ENCODE data around the gene FAM114A1.
"Not testable (repeated sequence)": the region's sequence is repeated elsewhere in the genome, so short reads cannot be mapped to it uniquely, and the experiment has no call there.

FAM114A1 gene

GRCh38 chr4:38902695-38903094, 35.1 kb downstream of the FAM114A1 start:
- FAIRE-seq, result peak; percentile 84
- DNase-seq (ENCODE audit: low spot score), result peak; percentile 39

GRCh38 chr4:38904090-38904666, 36.6 kb downstream of the FAM114A1 start:
- DNase-seq (ENCODE audit: low spot score) (no peak), FAIRE-seq (peak; percentile 20)

- DNase-seq (ENCODE audit: low spot score), result no peak
- no peak for FAIRE-seq
Measured at GRCh38 chr4:38904682-38905081, 37.1 kb downstream of the FAM114A1 start.

- DNase-seq (ENCODE audit: low spot score) (no peak), FAIRE-seq (no peak)
Measured at GRCh38 chr4:38905652-38906385, 38.2 kb downstream of the FAM114A1 start.

- FAIRE-seq, result no peak
- DNase-seq (ENCODE audit: low spot score), result no peak
Measured at GRCh38 chr4:38907696-38908270, 40.2 kb downstream of the FAM114A1 start.

- FAIRE-seq, result no peak
- DNase-seq (ENCODE audit: low spot score), result no peak
Measured at GRCh38 chr4:38909015-38909414, 41.4 kb downstream of the FAM114A1 start.

GRCh38 chr4:38911257-38911656, 43.7 kb downstream of the FAM114A1 start:
- FAIRE-seq (no peak), DNase-seq (ENCODE audit: low spot score) (no peak)

GRCh38 chr4:38914854-38915253, 47.2 kb downstream of the FAM114A1 start:
- no peak for FAIRE-seq

GRCh38 chr4:38916267-38916666, 48.7 kb downstream of the FAM114A1 start:
- not testable (repeated sequence) for FAIRE-seq; DNase-seq (ENCODE audit: low spot score)

More at GRCh38 chr4:38914854-38915253, 47.2 kb downstream of the FAM114A1 start:
- no peak for DNase-seq (ENCODE audit: low spot score)

- DNase-seq (ENCODE audit: low spot score), result no peak
- no peak for FAIRE-seq
Measured at GRCh38 chr4:38917481-38918025, 49.9 kb downstream of the FAM114A1 start.

GRCh38 chr4:38919494-38919893, 51.9 kb downstream of the FAM114A1 start:
- FAIRE-seq (no peak), DNase-seq (ENCODE audit: low spot score) (no peak)

- DNase-seq (ENCODE audit: low spot score) (no peak), FAIRE-seq (no peak)
Measured at GRCh38 chr4:38920186-38920585, 52.6 kb downstream of the FAM114A1 start.

- FAIRE-seq (no peak), DNase-seq (ENCODE audit: low spot score) (no peak)
Measured at GRCh38 chr4:38920677-38921076, 53.1 kb downstream of the FAM114A1 start.

GRCh38 chr4:38921151-38921550, 53.5 kb downstream of the FAM114A1 start:
- FAIRE-seq (no peak), DNase-seq (ENCODE audit: low spot score) (no peak)

GRCh38 chr4:38923746-38924145, 56.1 kb downstream of the FAM114A1 start:
- FAIRE-seq (no peak), DNase-seq (ENCODE audit: low spot score) (no peak)

GRCh38 chr4:38924353-38924752, 56.7 kb downstream of the FAM114A1 start:
- FAIRE-seq (no peak), DNase-seq (ENCODE audit: low spot score) (no peak)

- FAIRE-seq (no peak), DNase-seq (ENCODE audit: low spot score) (no peak)
Measured at GRCh38 chr4:38925492-38926413, 58.1 kb downstream of the FAM114A1 start.

GRCh38 chr4:38926896-38927295, 59.3 kb downstream of the FAM114A1 start:
- FAIRE-seq (no peak), DNase-seq (ENCODE audit: low spot score) (no peak)

- DNase-seq (ENCODE audit: low spot score), result no peak
- no peak for FAIRE-seq
Measured at GRCh38 chr4:38928568-38928967, 61.0 kb downstream of the FAM114A1 start.

- no peak for FAIRE-seq
- no peak for DNase-seq (ENCODE audit: low spot score)
Measured at GRCh38 chr4:38928974-38929373, 61.4 kb downstream of the FAM114A1 start.

GRCh38 chr4:38930204-38930603, 62.6 kb downstream of the FAM114A1 start:
- DNase-seq (ENCODE audit: low spot score) (no peak), FAIRE-seq (no peak)
